Glutamatergic neuron (in vitro differentiated cells): Measurements from ENCODE around the gene FANCL. TPM values are rescaled to one million over a fixed set of nuclear protein-coding genes. Genes with fewer than 3 reads are reported as not detected.

ENCODE experiments used
- DNase-seq: peaks from one replicate; pipeline ENCODE4 v3.0.0; 2022
- H3K27ac Mint-ChIP-seq: one replicate; pipeline ENCODE4 v1.8.0; 2020; ENCODE audit warnings: mild to moderate bottlenecking, mixed read lengths, inconsistent platforms; ENCODE audit not compliant: unreplicated experiment
- H3K27me3 Mint-ChIP-seq: one replicate; pipeline ENCODE4 v1.8.0; 2020; ENCODE audit warnings: mild to moderate bottlenecking, moderate library complexity, mixed read lengths, inconsistent platforms; ENCODE audit not compliant: unreplicated experiment
- H3K36me3 Mint-ChIP-seq: one replicate; pipeline ENCODE4 v1.8.0; 2020; ENCODE audit warnings: mild to moderate bottlenecking, mixed read lengths, inconsistent platforms; ENCODE audit not compliant: unreplicated experiment
- H3K4me1 Mint-ChIP-seq: one replicate; pipeline ENCODE4 v1.8.0; 2020; ENCODE audit warnings: mild to moderate bottlenecking, low read depth, mixed read lengths, inconsistent platforms; ENCODE audit not compliant: unreplicated experiment
- H3K4me3 Mint-ChIP-seq: one replicate; pipeline ENCODE4 v1.8.0; 2020; ENCODE audit warnings: mild to moderate bottlenecking, mixed read lengths, inconsistent platforms; ENCODE audit not compliant: unreplicated experiment
- H3K9me3 Mint-ChIP-seq: one replicate; pipeline ENCODE4 v1.8.0; 2020; ENCODE audit warnings: mild to moderate bottlenecking, moderate library complexity, mixed read lengths, inconsistent platforms; ENCODE audit not compliant: unreplicated experiment
- total RNA-seq: library from RNA; stranded (reverse); fragmentation: NEBNext Ultra II Directional; extraction: Animal tissue kit (Norgen Biotek cat#: 25700); gene quantifications from one replicate; pipeline ENCODE4 v1.2.1, GENCODE V29; 2021; ENCODE audit not compliant: unreplicated experiment
- TF ChIP-seq, protein P1 (sequence below): fragments of 200-600 bp; sonication (generic); IDR thresholded peaks from one replicate; pipeline ENCODE4 v1.5.0; 2021; ENCODE audit not compliant: partially characterized antibody, unreplicated experiment

The FANCL gene
- total RNA-seq, 1 donor from 2014 or later: 16.5 TPM

DNA sequence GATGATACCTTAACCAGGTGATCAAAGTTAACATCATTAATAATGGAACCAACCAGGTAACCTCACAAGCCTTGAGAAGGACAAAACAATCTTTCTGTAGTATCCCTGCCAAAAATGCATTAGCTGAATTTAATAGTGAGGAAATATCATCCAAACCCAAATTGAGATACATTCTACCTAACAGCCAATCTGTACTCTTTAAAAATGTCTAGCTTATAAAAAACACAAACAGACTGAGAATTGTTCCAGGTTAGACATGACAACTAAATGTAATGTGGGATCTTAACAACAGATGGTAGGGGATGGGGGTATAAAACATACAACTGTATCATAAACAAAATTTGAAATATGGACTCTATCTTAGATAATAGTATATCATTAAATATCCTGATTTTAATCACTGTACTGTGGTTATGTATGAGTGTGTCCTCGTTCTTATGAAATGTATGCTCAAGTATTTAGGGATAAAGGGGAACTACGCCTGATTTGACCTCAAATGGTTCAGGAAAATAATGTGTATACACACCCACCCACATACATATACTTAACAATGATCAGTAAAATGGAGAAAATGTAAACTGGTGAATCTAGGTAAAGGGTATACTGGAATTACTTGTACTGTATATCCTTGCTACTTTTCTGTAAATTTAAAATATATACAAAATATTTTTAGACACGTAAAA, 1.7 kb downstream of the FANCL start:
- Mint-ChIP-seq H3K4me3 (no peak overlapping the region), H3K27ac (no peak overlapping the region), H3K36me3 (no peaks in the 10 kb centered on the region)

DNA sequence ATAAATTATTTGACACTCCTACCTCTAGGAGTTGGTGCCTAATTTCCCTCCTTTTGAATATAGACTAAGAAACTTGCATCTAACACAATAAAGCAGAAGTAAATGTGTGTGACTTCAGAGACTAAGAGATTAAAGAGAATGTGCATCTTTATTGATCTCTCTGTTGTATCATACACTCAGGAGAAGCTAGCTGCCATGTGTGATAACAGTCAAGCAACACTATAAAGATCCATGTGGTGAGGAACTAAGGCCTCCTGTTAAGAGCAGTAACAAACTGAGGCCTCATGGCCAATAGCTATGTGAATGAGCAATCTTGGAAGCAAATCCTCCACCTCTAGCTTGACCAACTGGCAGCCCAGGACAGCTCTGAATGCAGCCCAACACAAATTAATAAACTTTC, 3.4 kb downstream of the FANCL start:
- Mint-ChIP-seq H3K36me3 (no peaks in the 10 kb centered on the region), H3K4me1 (peaks cover 17% of the 10 kb centered on the region), H3K27ac (no peak overlapping the region), H3K9me3 (no peaks in the 10 kb centered on the region), H3K27me3 (no peaks in the 10 kb centered on the region), H3K4me3 (no peak overlapping the region)
- TF ChIP-seq, protein P1, sequence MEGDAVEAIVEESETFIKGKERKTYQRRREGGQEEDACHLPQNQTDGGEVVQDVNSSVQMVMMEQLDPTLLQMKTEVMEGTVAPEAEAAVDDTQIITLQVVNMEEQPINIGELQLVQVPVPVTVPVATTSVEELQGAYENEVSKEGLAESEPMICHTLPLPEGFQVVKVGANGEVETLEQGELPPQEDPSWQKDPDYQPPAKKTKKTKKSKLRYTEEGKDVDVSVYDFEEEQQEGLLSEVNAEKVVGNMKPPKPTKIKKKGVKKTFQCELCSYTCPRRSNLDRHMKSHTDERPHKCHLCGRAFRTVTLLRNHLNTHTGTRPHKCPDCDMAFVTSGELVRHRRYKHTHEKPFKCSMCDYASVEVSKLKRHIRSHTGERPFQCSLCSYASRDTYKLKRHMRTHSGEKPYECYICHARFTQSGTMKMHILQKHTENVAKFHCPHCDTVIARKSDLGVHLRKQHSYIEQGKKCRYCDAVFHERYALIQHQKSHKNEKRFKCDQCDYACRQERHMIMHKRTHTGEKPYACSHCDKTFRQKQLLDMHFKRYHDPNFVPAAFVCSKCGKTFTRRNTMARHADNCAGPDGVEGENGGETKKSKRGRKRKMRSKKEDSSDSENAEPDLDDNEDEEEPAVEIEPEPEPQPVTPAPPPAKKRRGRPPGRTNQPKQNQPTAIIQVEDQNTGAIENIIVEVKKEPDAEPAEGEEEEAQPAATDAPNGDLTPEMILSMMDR: no peak
- DNase-seq: no peak

More for the DNA sequence above, 1.7 kb downstream of the FANCL start:
- H3K27me3 Mint-ChIP-seq: no peaks in the 10 kb centered on the region
- TF ChIP-seq, protein P1: no peak
- DNase-seq: no peak
- H3K9me3 Mint-ChIP-seq: no peaks in the 10 kb centered on the region
- H3K4me1 Mint-ChIP-seq: peaks cover 9% of the 10 kb centered on the region

DNA sequence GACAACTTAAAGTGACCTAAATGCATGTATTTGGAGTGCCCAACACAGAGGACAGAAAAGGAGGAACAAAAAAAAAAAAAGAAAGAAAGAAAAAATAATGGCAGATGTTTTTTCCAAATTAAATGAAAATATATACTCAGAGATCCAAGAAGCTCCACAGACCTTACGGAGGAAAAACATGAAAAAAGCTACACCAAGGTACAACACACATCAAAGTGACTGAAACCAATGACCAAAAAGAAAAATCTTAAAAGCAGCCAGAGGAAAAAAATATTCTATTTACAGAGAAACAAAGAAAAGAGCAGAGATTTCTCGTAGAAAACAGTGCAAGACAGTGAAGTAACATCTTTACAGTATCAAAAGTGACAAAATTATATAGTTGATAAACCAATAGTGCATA, 5.1 kb downstream of the FANCL start:
- TF ChIP-seq, protein P1: no peak
- H3K4me3 Mint-ChIP-seq: no peak overlapping the region
- no peaks in the 10 kb centered on the region for H3K27me3 Mint-ChIP-seq
- DNase-seq: no peak
- no peaks in the 10 kb centered on the region for H3K36me3 Mint-ChIP-seq
- H3K27ac Mint-ChIP-seq: no peak overlapping the region
- H3K4me1 Mint-ChIP-seq: peaks cover 17% of the 10 kb centered on the region
- no peaks in the 10 kb centered on the region for H3K9me3 Mint-ChIP-seq

DNA sequence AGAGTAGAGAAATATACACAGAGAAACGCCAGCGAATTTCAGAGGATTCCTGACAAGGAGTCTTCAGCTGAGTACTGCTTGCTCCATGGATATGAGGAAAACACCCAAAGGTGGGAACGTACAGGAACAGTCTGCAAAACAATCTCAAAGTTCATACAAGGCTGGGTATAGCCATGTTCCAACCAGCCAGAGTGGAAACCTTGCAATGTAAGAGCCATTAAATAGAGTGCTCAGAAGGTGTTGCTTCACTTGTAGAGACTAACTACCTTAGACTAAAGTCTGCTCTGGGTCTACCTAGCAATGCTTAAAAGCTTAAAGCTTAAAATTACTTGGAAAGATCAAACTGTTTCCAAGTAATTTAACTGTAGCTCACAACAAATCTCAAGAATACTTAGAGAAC, 6.0 kb downstream of the FANCL start:
- peaks cover 14% of the 10 kb centered on the region for H3K4me1 Mint-ChIP-seq

DNA sequence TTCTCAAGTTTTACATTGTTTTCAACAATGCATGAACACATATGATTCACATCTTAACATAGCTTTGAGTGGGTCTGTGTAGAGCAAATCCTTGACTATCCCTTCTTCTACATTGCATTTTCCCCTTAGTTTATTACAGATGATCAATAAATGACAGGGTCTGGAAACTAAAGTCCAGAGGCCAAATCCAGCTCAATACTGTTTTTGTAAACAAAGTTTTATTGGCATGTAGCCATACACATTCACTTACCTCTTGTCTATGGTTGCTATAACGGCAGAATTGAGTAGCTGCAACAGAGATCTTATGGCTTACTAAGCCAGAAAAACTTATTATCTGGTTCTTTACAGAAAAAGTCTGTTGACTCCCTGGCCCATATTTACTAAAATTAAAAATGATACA, 12.8 kb downstream of the FANCL start:
- Mint-ChIP-seq H3K36me3 (no peaks in the 10 kb centered on the region), H3K4me3 (no peak overlapping the region), H3K4me1 (peaks cover 4% of the 10 kb centered on the region), H3K27me3 (no peaks in the 10 kb centered on the region), H3K9me3 (no peaks in the 10 kb centered on the region), H3K27ac (no peak overlapping the region)
- DNase-seq: no peak
- TF ChIP-seq, protein P1: no peak

More for the DNA sequence above, 6.0 kb downstream of the FANCL start:
- no peak for DNase-seq
- H3K36me3 Mint-ChIP-seq: no peaks in the 10 kb centered on the region
- no peak overlapping the region for H3K27ac Mint-ChIP-seq
- no peaks in the 10 kb centered on the region for H3K9me3 Mint-ChIP-seq
- H3K4me3 Mint-ChIP-seq: no peak overlapping the region
- no peaks in the 10 kb centered on the region for H3K27me3 Mint-ChIP-seq
- TF ChIP-seq, protein P1: no peak
